Liver (tissue), 9 donors: ENCODE results near the gene CUZD1. TPM values are rescaled to one million over a fixed set of nuclear protein-coding genes. Genes with fewer than 3 reads are reported as not detected.

ENCODE experiments used
- DNase-seq: peaks from one replicate; pipeline ENCODE4 v3.0.0-alpha.2; 2017; ENCODE audit warnings: low spot score
- H3K27ac ChIP-seq, 2 donors: one replicate each; pipeline ENCODE4 v1.7.0; 2013; ENCODE audit warnings: inconsistent platforms in 2 of 2, low read length in 2 of 2, control low read depth in 1 of 2, low read depth in 1 of 2, mild to moderate bottlenecking in 1 of 2
- H3K27me3 ChIP-seq, 4 donors: one replicate each; pipeline versions ENCODE4 v1.6.1 to v1.7.0; 2013; ENCODE audit warnings: low read length in 3 of 4, inconsistent platforms in 1 of 4, mild to moderate bottlenecking in 1 of 4, moderate library complexity in 1 of 4; ENCODE audit not compliant: control insufficient read depth in 4 of 4, insufficient read depth in 4 of 4
- H3K36me3 ChIP-seq, 4 donors: one replicate each; pipeline versions ENCODE4 v1.6.1 to v1.7.0; 2013; ENCODE audit warnings: low read length in 3 of 4, mild to moderate bottlenecking in 3 of 4, low read depth in 1 of 4, moderate library complexity in 1 of 4; ENCODE audit not compliant: control insufficient read depth in 4 of 4, insufficient read depth in 3 of 4
- H3K4me1 ChIP-seq, 4 donors: one replicate each; pipeline versions ENCODE4 v1.6.1 to v1.7.0; 2013; ENCODE audit warnings: low read length in 3 of 4, mild to moderate bottlenecking in 3 of 4, moderate library complexity in 1 of 4; ENCODE audit not compliant: control insufficient read depth in 4 of 4, insufficient read depth in 4 of 4
- H3K4me3 ChIP-seq, 3 donors: one replicate each; pipeline versions ENCODE4 v1.6.1 to v1.7.0; 2013; ENCODE audit warnings: low read length in 3 of 3, control low read depth in 1 of 3, low read depth in 1 of 3, mild to moderate bottlenecking in 1 of 3
- H3K9ac ChIP-seq, 2 donors: one replicate each; pipeline ENCODE4 v1.7.0; 2013; ENCODE audit warnings: low read length in 2 of 2, mild to moderate bottlenecking in 2 of 2, moderate library complexity in 2 of 2, control low read depth in 1 of 2, low read depth in 1 of 2
- H3K9me3 ChIP-seq, 4 donors: one replicate each; pipeline versions ENCODE4 v1.6.1 to v1.7.0; 2013; ENCODE audit warnings: low read length in 3 of 4; ENCODE audit not compliant: control insufficient read depth in 4 of 4
- ATF3 ChIP-seq: IDR thresholded peaks from 2 replicates; pipeline ENCODE4 v1.6.1; 2016; ENCODE audit warnings: antibody characterized with exemption
- CTCF ChIP-seq: fragments of 150-350 bp; IDR thresholded peaks from 2 replicates; pipeline ENCODE4 v1.5.1; 2017; ENCODE audit warnings: improper control_type of control experiment, low read depth, low read length; ENCODE audit not compliant: missing input control
- EGR1 ChIP-seq, 2 donors: IDR thresholded peaks; 2 replicates each; pipeline ENCODE4 v1.6.1; 2016 to 2018; ENCODE audit warnings: antibody characterized with exemption in 2 of 2, low read depth in 2 of 2
- FOXA1 ChIP-seq: IDR thresholded peaks from 2 replicates; pipeline ENCODE4 v1.6.1; 2016; ENCODE audit warnings: antibody characterized with exemption
- FOXA2 ChIP-seq: IDR thresholded peaks from 2 replicates; pipeline ENCODE4 v1.6.1; 2016; ENCODE audit warnings: antibody characterized with exemption
- GABPA ChIP-seq, 2 donors: IDR thresholded peaks in 1 of 2; conservative IDR thresholded peaks in 1 of 2; 2 replicates each; pipeline ENCODE4 v1.6.1; 2016; ENCODE audit warnings: antibody characterized with exemption in 2 of 2, mild to moderate bottlenecking in 1 of 2, moderate library complexity in 1 of 2
- HNF4A ChIP-seq, 2 donors: conservative IDR thresholded peaks; 2 replicates each; pipeline ENCODE4 v1.6.1; 2016; ENCODE audit warnings: antibody characterized with exemption in 2 of 2, mild to moderate bottlenecking in 2 of 2
- HNF4G ChIP-seq: IDR thresholded peaks from 2 replicates; pipeline ENCODE4 v1.6.1; 2016; ENCODE audit warnings: antibody characterized with exemption
- JUND ChIP-seq, 2 donors: IDR thresholded peaks; 2 replicates each; pipeline ENCODE4 v1.6.1; 2016; ENCODE audit warnings: antibody characterized with exemption in 2 of 2
- MAX ChIP-seq: IDR thresholded peaks from 2 replicates; pipeline ENCODE4 v1.6.1; 2016; ENCODE audit warnings: antibody characterized with exemption
- NR2F2 ChIP-seq: IDR thresholded peaks from 2 replicates; pipeline ENCODE4 v1.6.1; 2016; ENCODE audit warnings: antibody characterized with exemption
- RAD21 ChIP-seq, 2 donors: IDR thresholded peaks; 2 replicates each; pipeline ENCODE4 v1.6.1; 2016; ENCODE audit warnings: antibody characterized with exemption in 2 of 2, mild to moderate bottlenecking in 2 of 2
- REST ChIP-seq: IDR thresholded peaks from 2 replicates; pipeline ENCODE4 v1.6.1; 2016; ENCODE audit warnings: antibody characterized with exemption, mild to moderate bottlenecking
- RXRA ChIP-seq, 2 donors: IDR thresholded peaks; 2 replicates each; pipeline ENCODE4 v1.6.1; 2017 to 2018; ENCODE audit warnings: antibody characterized with exemption in 2 of 2, mild to moderate bottlenecking in 1 of 2
- SP1 ChIP-seq: IDR thresholded peaks from 2 replicates; pipeline ENCODE4 v1.6.1; 2018; ENCODE audit warnings: antibody characterized with exemption, mild to moderate bottlenecking
- TAF1 ChIP-seq: conservative IDR thresholded peaks from 2 replicates; pipeline ENCODE4 v1.6.1; 2016; ENCODE audit warnings: antibody characterized with exemption, mild to moderate bottlenecking
- YY1 ChIP-seq: IDR thresholded peaks from 2 replicates; pipeline ENCODE4 v1.6.1; 2016; ENCODE audit warnings: antibody characterized with exemption, mild to moderate bottlenecking
- ZBTB33 ChIP-seq: IDR thresholded peaks from 2 replicates; pipeline ENCODE4 v1.6.1; 2016; ENCODE audit warnings: antibody characterized with exemption
- WGBS: extraction: QIAGEN DNeasy Blood & Tissue Kit; methylation state at CpG from one replicate; pipeline ENCODE4 v1.1.7; 2013; 5-methylcytosine and 5-hydroxymethylcytosine counted together
- polyA plus RNA-seq, 2 donors: library from polyadenylated mRNA; stranded (reverse) in 1 of 2; unstranded in 1 of 2; fragments of 200-250 nt in 1 of 2; fragments of >200 nt in 1 of 2; fragmentation: Nextera tagmentation in 1 of 2; extraction: Ambion mirVana in 1 of 2; gene quantifications; one replicate each; pipeline versions ENCODE4 v1.2.1 to v1.2.3, GENCODE V29; 2013 to 2015
- total RNA-seq, 2 donors: library from RNA; depleted of rRNA; stranded (reverse); fragments of >200 nt; gene quantifications; one replicate each; pipeline ENCODE4 v1.2.3, GENCODE V29; 2014
- donor health status: healthy.
- donor health status: healthy.
- donor health status: healthy.
- donor health status: healthy.
- donor health status: healthy.

Gene CUZD1
- total and polyA plus RNA-seq, 4 donors, result 0.03 to 0.17 (median 0.10) TPM

- H3K4me1 ChIP-seq, result no peaks in the 10 kb centered on the region
- no peak for DNase-seq
- no peak overlapping the region for H3K4me3 ChIP-seq
- H3K27me3 ChIP-seq, result no peaks in the 10 kb centered on the region
- no peak overlapping the region for H3K27ac ChIP-seq
- H3K9ac ChIP-seq, result no peak overlapping the region
- no peaks in the 10 kb centered on the region for H3K36me3 ChIP-seq
- 83% methylated on average over 4 of the region's 4 CpGs for WGBS
- H3K9me3 ChIP-seq, result peaks cover 0 to 8% (median 0%) of the 10 kb centered on the region in 4 donors
- TF ChIP-seq FOXA2, result no peak
- no peak for TF ChIP-seq MAX
- TF ChIP-seq GABPA (IDR thresholded peaks at IDR 0.05 in 1 of 2, conservative IDR thresholded peaks at IDR 0.05 in 1 of 2), result no peak
- no peak for TF ChIP-seq YY1
- TF ChIP-seq ZBTB33, result no peak
These were observed 6.8 kb downstream of the CUZD1 start for GRCh38 chr10:122838880-122839279.

GRCh38 chr10:122835908-122836307 lies 9.7 kb downstream of the CUZD1 start:
- no peak overlapping the region for H3K27ac ChIP-seq
- TF ChIP-seq RXRA (IDR thresholded peaks at IDR 0.05) (no peak), MAX (no peak), YY1 (no peak)
- H3K9ac ChIP-seq, result no peak overlapping the region
- no peaks in the 10 kb centered on the region for H3K27me3 ChIP-seq
- H3K4me3 ChIP-seq, result no peak overlapping the region
- H3K4me1 ChIP-seq, result no peaks in the 10 kb centered on the region
- no peak for DNase-seq
- H3K9me3 ChIP-seq, result peaks cover 0 to 2% (median 0%) of the 10 kb centered on the region in 4 donors
- H3K36me3 ChIP-seq, result no peaks in the 10 kb centered on the region
- 89% methylated on average over 2 of the region's 2 CpGs for WGBS

- H3K4me1 ChIP-seq, result no peaks in the 10 kb centered on the region
- TF ChIP-seq GABPA (IDR thresholded peaks at IDR 0.05 in 1 of 2, conservative IDR thresholded peaks at IDR 0.05 in 1 of 2), result no peak
- TF ChIP-seq RAD21 (IDR thresholded peaks at IDR 0.05), result no peak
- TF ChIP-seq JUND (IDR thresholded peaks at IDR 0.05), result no peak
- no peak for TF ChIP-seq CTCF
- TF ChIP-seq EGR1 (IDR thresholded peaks at IDR 0.05; ENCODE audit: low read depth in 2 of 2), result no peak
- TF ChIP-seq RXRA (IDR thresholded peaks at IDR 0.05), result no peak
- TF ChIP-seq HNF4G, result no peak
- no peak for TF ChIP-seq NR2F2
- no peak for TF ChIP-seq REST
- TF ChIP-seq ATF3, result no peak
- no peak for TF ChIP-seq ZBTB33
- TF ChIP-seq FOXA1, result no peak
- no peak for TF ChIP-seq SP1
- TF ChIP-seq FOXA2, result no peak
- no peak for TF ChIP-seq MAX
- TF ChIP-seq HNF4A (conservative IDR thresholded peaks at IDR 0.05), result no peak
- TF ChIP-seq TAF1, result no peak
- no peak overlapping the region for H3K27ac ChIP-seq
- no peak for DNase-seq
- H3K4me3 ChIP-seq, result no peak overlapping the region
- WGBS, result 94% methylated on average over 1 of the region's 1 CpG
- no peaks in the 10 kb centered on the region for H3K27me3 ChIP-seq
- no peak overlapping the region for H3K9ac ChIP-seq
- H3K36me3 ChIP-seq, result no peaks in the 10 kb centered on the region
- peaks cover 0 to 2% (median 0%) of the 10 kb centered on the region in 4 donors for H3K9me3 ChIP-seq
These were observed 14.7 kb downstream of the CUZD1 start for GRCh38 chr10:122830965-122831353.
